ENCODE measurements around the gene CD27.
A peak's percentile ranks its signal among the peaks of the same experiment; 100 is the strongest.
"Not testable (repeated sequence)": the region's sequence is repeated elsewhere in the genome, so short reads cannot be mapped to it uniquely, and the experiment has no call there.

Gene CD27

GRCh38 chr12:6461401-6462233 is 16.9 kb downstream of the CD27 start:
- DNase-seq (ENCODE audit: low spot score) = no peak

- DNase-seq (ENCODE audit: low spot score) = no peak
These were observed 17.7 kb downstream of the CD27 start for GRCh38 chr12:6462234-6462995.

- no peak for DNase-seq (ENCODE audit: low spot score)
These were observed 18.5 kb downstream of the CD27 start for GRCh38 chr12:6463216-6463615.

- no peak for DNase-seq (ENCODE audit: low spot score)
These were observed 19.1 kb downstream of the CD27 start for GRCh38 chr12:6463858-6464257.

GRCh38 chr12:6464531-6464930 is 19.8 kb downstream of the CD27 start:
- DNase-seq (ENCODE audit: low spot score) = no peak

- DNase-seq (ENCODE audit: low spot score) = peak; percentile 77
These were observed 20.9 kb downstream of the CD27 start for GRCh38 chr12:6465467-6466183.

GRCh38 chr12:6466184-6466573 is 21.4 kb downstream of the CD27 start:
- no peak for DNase-seq (ENCODE audit: low spot score)

GRCh38 chr12:6466751-6467150 is 22.0 kb downstream of the CD27 start:
- DNase-seq (ENCODE audit: low spot score) = not testable (repeated sequence)

GRCh38 chr12:6467571-6468282 is 23.0 kb downstream of the CD27 start:
- not testable (repeated sequence) for DNase-seq (ENCODE audit: low spot score)

- no peak for DNase-seq (ENCODE audit: low spot score)
These were observed 23.5 kb downstream of the CD27 start for GRCh38 chr12:6468283-6468575.

- DNase-seq (ENCODE audit: low spot score) = no peak
These were observed 24.3 kb downstream of the CD27 start for GRCh38 chr12:6469092-6469491.

- DNase-seq (ENCODE audit: low spot score) = no peak
These were observed 25.0 kb downstream of the CD27 start for GRCh38 chr12:6469609-6470374.

GRCh38 chr12:6470375-6471163 is 25.8 kb downstream of the CD27 start, which contains the start of gene VAMP1:
VAMP1 (minus strand) TSS chr12:6470677; CDS start chr12:6470531, 146 bp downstream.
- DNase-seq (ENCODE audit: low spot score) = peak; percentile 100

- no peak for DNase-seq (ENCODE audit: low spot score)
These were observed 27.2 kb downstream of the CD27 start for GRCh38 chr12:6471989-6472360.

- no peak for DNase-seq (ENCODE audit: low spot score)
These were observed 27.7 kb downstream of the CD27 start for GRCh38 chr12:6472491-6472890.

GRCh38 chr12:6475233-6475975 is 30.6 kb downstream of the CD27 start:
- DNase-seq (ENCODE audit: low spot score) = not testable (repeated sequence)

- DNase-seq (ENCODE audit: low spot score) = no peak
These were observed 31.7 kb downstream of the CD27 start for GRCh38 chr12:6476489-6476888.

- not testable (repeated sequence) for DNase-seq (ENCODE audit: low spot score)
These were observed 33.0 kb downstream of the CD27 start for GRCh38 chr12:6477601-6478377.

- no peak for DNase-seq (ENCODE audit: low spot score)
These were observed 33.7 kb downstream of the CD27 start for GRCh38 chr12:6478416-6478815.

All from iPS-NIHi11 (cell line).